ENCODE data around the gene FUT7. TPM values are rescaled to one million over a fixed set of nuclear protein-coding genes. Genes with fewer than 3 reads are reported as not detected.

FUT7 gene
- total RNA-seq, 4 donors from 2014 or later, result 0.32 to 0.83 TPM; not detected in 2

DNA sequence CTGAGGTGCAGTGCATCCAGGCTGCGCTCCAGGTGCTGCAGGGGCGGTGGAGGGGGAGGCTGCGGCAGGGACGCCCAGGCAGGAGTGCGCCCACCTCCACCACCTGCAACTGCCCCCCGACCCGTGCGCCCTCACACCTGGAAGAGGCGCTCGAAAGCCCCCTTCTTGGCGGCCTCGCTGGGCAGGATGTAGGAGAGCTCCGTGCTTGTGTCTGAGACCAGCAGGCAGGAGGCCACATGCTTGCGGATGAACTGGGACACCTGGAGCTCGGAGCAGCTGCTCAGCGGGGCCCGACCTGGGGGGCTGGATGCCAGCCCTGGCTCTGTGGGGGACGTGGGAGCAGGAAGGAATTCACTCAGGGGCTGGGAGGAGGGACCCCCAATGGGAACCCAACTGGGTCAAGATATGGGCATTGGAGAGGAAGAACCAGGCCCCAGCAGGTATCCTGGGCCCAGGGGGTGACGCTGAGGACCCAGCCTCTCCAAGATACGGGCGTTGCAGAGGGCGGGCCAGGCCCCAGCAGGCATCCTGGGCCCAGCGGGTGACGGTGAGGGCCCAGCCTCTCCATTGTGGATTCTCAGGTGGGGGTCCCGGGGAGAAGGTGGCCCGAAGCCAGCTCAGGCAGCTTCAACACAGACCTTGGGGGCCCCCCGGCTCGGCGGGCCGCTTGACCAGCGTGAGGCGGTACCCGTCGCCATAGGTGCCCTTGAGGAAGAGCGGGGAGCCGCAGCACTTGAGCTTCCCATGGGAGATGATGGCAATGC lies 16.9 kb downstream of the FUT7 start:
- no peaks in the 10 kb centered on the region for H3K27me3 ChIP-seq
- intact Hi-C loops (cut with DNase I), result no loop called here
- peaks cover 31 to 95% (median 88%) of the 10 kb centered on the region in 4 donors for H3K36me3 ChIP-seq
- H3K27ac ChIP-seq (replicated peaks in 1 of 4), result no peak overlapping the region
- 95% methylated on average over 27 of the region's 36 CpGs for WGBS
- H3K4me1 ChIP-seq, result no peaks in the 10 kb centered on the region
- no peak for DNase-seq (ENCODE audit: extremely low spot score)
- TF ChIP-seq POLR2AphosphoS5 (IDR thresholded peaks at IDR 0.05), result no peak
- TF ChIP-seq, protein P1, sequence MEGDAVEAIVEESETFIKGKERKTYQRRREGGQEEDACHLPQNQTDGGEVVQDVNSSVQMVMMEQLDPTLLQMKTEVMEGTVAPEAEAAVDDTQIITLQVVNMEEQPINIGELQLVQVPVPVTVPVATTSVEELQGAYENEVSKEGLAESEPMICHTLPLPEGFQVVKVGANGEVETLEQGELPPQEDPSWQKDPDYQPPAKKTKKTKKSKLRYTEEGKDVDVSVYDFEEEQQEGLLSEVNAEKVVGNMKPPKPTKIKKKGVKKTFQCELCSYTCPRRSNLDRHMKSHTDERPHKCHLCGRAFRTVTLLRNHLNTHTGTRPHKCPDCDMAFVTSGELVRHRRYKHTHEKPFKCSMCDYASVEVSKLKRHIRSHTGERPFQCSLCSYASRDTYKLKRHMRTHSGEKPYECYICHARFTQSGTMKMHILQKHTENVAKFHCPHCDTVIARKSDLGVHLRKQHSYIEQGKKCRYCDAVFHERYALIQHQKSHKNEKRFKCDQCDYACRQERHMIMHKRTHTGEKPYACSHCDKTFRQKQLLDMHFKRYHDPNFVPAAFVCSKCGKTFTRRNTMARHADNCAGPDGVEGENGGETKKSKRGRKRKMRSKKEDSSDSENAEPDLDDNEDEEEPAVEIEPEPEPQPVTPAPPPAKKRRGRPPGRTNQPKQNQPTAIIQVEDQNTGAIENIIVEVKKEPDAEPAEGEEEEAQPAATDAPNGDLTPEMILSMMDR (IDR thresholded peaks at IDR 0.05), result no peak
- no peak for TF ChIP-seq EP300 (IDR thresholded peaks at IDR 0.05)
- no peak for TF ChIP-seq POLR2A (IDR thresholded peaks at IDR 0.05; ENCODE audit: low read depth)
- no peaks in the 10 kb centered on the region for H3K9me3 ChIP-seq
- no peak overlapping the region for H3K4me3 ChIP-seq

DNA sequence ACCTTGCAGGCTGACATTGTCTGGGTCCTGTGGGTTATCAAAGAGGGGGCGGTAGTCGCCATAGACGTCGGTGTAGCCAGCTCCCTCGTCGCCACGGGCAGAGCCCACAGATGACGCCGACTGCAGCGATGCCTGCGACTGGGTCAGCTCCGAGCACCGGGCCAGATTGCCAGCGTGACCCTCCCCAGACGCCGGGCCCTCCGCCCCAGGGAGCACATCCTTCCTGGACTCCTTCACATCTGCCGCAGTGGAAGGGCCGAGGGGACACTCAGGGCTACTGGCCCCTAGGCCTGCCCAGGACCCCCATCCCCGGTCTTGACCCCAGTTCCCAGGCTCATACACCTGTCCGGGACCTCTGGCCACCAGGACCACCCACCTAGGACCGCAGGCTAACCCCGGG lies 17.7 kb downstream of the FUT7 start:
- no peaks in the 10 kb centered on the region for H3K27me3 ChIP-seq
- intact Hi-C loops (cut with DNase I), result no loop called here
- H3K36me3 ChIP-seq, result peaks cover 31 to 98% (median 90%) of the 10 kb centered on the region in 4 donors
- WGBS, result 96% methylated on average over 21 of the region's 23 CpGs
- no peak overlapping the region for H3K4me3 ChIP-seq
- no peak for DNase-seq (ENCODE audit: extremely low spot score)
- TF ChIP-seq POLR2AphosphoS5 (IDR thresholded peaks at IDR 0.05) (no peak), EP300 (IDR thresholded peaks at IDR 0.05) (no peak), POLR2A (IDR thresholded peaks at IDR 0.05; ENCODE audit: low read depth) (no peak)
- TF ChIP-seq, protein P1 (IDR thresholded peaks at IDR 0.05), result no peak
- H3K4me1 ChIP-seq, result no peaks in the 10 kb centered on the region
- no peaks in the 10 kb centered on the region for H3K9me3 ChIP-seq
- H3K27ac ChIP-seq (replicated peaks in 1 of 4), result no peak overlapping the region

DNA sequence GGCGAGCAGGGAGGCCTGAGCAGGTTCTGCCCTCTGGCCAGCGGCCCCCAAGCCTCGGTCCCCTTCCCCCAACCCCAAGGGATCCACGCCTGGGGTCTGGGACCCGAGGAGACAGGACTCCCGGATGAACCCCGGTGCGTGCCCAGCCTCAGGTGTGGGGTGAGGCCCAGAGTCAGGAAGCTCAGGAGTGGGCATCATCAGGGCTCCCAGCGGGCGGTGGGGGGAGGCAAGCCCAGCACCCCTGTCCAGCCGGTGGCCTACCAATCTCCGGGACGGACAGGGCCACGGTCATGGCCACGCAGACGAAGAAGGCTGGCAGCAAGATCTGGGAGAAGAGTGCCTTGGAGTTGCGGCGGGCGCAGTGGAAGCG lies 18.3 kb downstream of the FUT7 start:
- H3K36me3 ChIP-seq, result peaks cover 31 to 98% (median 89%) of the 10 kb centered on the region in 4 donors
- no peaks in the 10 kb centered on the region for H3K27me3 ChIP-seq
- TF ChIP-seq EP300 (IDR thresholded peaks at IDR 0.05), result no peak
- TF ChIP-seq, protein P1 (IDR thresholded peaks at IDR 0.05), result no peak
- no peak overlapping the region for H3K27ac ChIP-seq (replicated peaks in 1 of 4)
- H3K4me1 ChIP-seq, result no peaks in the 10 kb centered on the region
- no peak overlapping the region for H3K4me3 ChIP-seq
- DNase-seq (ENCODE audit: extremely low spot score), result no peak
- intact Hi-C loops (cut with DNase I), result no loop called here
- H3K9me3 ChIP-seq, result no peaks in the 10 kb centered on the region
- 92% methylated on average over 18 of the region's 20 CpGs for WGBS

DNA sequence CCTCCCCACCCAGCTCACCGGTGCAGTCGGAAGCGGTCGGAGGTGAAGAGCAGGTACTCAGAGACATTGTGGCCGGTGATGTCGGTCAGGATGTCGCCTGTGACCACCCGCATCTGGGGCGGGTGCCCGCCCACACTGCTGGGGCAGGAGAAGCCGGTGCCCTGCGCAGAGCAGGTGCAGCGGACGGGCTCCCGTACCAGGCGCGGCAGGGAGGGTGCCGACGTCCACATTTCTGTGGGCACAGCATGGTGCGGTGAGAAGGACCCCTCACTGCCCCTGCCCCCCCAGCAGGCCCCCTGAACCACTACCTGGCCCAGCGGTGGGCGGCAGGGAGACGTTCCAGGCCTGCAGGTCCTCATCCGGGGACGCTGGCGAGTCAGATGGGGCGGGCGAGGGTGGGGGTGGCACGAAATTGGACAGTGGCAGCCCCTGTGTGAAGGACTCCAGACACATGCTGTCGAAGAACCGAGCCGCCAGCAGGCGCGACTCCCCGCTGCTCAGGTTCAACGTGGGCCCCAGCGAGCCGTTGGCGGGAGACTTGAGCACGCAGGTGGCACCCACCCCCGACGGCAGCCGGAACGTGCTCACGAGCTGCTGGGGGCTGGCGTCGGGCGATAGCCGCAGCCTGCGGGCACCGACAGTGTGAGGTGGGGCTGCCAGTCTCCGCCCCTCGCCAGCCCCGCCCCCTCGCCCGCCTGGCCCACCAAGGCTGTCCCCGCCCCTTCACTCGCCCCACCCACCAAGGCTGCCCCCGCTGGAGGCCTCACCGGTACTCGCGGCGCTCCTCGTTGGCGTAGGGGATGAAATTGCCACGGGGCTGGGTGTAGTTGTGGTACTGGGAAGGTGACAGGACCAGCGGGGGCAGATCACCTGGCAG lies 19.0 kb downstream of the FUT7 start:
- Histone ChIP-seq H3K36me3 (peaks cover 31 to 98% (median 93%) of the 10 kb centered on the region in 4 donors), H3K4me1 (peaks cover 0 to 1% (median under 1%) of the 10 kb centered on the region in 4 donors), H3K9me3 (no peaks in the 10 kb centered on the region), H3K27ac (replicated peaks in 1 of 4) (no peak overlapping the region), H3K27me3 (no peaks in the 10 kb centered on the region), H3K4me3 (no peak overlapping the region)
- no peak for DNase-seq (ENCODE audit: extremely low spot score)
- TF ChIP-seq POLR2A (IDR thresholded peaks at IDR 0.05; ENCODE audit: low read depth) (no peak), EP300 (IDR thresholded peaks at IDR 0.05) (no peak), POLR2AphosphoS5 (IDR thresholded peaks at IDR 0.05) (no peak)
- TF ChIP-seq, protein P1 (IDR thresholded peaks at IDR 0.05), result no peak
- intact Hi-C loops (cut with DNase I), result no loop called here
- WGBS, result 89% methylated on average over 31 of the region's 67 CpGs

All from esophagus muscularis mucosa (tissue), 4 donors.